Measurements from ENCODE around the gene TGFBR3. TPM values are rescaled to one million over a fixed set of nuclear protein-coding genes. Genes with fewer than 3 reads are reported as not detected.
A peak's percentile ranks its signal among the peaks of the same experiment; 100 is the strongest.

TGFBR3 gene
- polyA plus RNA-seq, 12 donors: 23.8 to 64.0 (median 31.6) TPM; not detected in 1

DNA sequence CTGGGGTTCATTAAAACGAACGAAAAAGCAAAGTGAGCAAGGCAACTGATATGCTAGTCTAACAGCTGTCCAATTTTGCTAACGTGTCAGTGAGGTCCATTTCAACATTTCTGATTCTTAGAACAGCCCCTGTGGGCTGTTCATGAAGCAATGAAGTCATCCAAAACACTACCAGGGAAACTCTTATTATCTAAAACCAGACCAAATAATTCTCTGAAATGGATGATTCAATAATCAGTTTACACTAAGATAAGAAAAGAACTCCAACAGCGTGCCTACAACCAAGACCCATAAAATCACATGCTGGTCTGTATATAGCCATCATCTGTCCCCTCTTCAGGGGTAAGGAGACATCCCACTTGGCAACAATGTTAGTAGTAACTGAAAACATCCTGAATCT is 122.7 kb downstream of the TGFBR3 start:
- no peak for DNase-seq

DNA sequence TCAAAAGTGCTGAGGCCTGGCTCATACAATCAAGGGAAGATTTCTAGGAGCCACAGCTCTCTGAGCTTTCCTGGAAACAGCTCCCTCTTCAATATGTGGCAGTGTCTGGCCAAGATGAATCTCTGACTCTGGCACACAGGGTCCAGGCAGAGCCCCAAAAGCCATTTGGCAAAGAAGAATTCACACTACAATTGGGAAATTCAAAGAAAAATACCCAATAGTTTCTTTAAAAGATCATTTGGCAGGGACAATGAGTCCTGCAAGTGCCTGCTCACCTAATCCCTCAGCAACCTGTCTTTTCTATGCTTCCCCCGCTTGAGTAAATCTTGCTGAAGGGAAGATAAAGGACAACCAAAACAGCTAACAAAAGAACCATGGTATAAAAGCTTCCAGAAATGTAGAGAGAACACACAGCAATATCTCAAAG is 124.6 kb downstream of the TGFBR3 start:
- no peak for DNase-seq

DNA sequence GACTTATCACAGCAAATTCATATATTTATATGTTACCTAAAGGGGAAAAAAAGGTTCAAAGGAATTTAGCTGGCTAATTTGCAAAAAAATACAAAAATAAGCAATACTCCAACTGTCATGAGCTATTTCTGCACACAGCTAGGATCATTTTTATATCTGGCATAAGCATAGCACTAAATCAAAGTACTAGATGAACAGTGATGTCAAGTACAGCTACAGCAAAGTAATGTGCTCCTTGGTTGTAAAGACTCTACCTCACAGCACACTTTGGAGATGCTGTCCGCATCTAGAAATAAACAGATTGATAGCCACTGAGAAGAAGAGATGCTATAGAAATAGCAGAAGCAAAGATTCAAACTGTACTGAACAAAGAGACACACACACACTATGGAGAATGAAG is 125.4 kb downstream of the TGFBR3 start:
- DNase-seq: no peak

DNA sequence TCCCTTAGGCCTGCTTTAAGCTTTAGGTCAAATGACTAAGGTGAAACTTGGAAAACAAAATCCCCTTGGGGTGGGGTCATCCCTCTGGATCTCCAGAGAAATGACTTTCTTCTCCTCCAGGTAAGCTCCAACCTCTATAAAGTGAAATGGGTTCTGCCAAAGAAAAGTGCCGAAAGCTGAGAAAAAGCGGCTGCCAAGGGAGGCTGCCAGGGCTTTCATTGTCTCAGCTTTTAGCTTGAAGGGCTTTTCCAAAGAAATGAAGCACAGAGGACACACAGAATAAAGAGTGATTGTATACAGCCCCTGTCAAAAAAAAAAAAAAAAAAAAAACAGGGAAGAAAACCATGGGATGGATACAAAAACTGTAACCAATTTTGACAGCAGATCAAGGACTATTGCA is 126.9 kb downstream of the TGFBR3 start:
- DNase-seq: no peak

DNA sequence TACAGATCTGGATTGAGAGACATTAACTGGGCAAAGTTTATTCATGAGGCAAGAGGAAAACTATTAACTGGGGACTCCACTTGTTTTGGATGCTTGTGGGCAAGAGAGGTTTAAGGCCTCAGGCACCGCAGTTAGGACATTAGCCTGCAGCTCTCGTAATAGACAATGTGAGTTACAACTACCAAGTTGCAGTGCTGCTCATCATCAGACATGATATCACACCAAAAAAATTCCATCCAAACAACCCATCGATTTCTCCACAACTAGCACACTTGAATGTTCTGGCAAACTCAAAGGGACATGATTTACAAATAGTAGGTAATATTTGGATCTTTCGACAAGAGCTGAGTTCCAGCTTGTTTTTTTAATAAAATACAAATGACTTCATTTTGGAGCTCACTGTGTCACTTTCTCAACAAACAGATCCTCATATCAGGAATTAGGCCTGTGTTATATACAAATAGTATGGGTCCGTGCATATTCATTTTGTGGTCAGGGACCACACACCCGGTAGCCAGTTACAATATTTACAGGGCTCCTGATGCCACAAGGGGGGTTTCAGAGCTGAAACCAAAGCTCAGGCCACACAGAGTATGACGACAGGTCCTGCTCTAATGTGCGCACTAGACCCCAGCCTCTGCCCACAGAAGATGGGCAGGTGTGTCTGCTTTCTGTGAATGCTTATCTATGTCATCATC is 128.0 kb downstream of the TGFBR3 start:
- DNase-seq: no peak

DNA sequence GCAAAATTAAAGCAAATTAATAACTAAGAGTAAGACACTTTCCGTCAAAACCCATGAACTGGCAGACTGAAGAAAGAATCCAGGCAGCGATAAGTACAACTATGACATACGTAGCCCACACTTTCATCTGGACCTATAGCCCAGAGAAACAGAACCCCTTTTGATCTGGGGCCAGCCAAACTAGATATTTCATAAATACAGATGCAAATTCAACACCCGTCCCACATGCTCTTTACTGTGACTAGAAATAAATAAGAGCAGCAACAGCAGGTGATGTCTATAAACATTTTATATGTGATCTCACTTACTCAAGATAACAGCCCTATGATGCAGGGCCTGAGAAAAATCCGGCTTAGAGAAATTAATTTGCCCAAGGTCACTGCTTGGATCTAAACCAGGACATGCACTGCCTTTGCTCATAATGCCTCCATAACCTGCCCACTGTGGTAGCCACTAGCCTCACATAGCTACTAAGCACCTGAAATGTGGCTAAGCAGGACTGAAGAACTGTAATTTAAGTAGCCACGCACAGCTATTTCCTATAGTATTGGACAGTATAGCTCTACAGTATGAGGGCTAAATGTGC is 130.2 kb downstream of the TGFBR3 start:
- no peak for DNase-seq

DNA sequence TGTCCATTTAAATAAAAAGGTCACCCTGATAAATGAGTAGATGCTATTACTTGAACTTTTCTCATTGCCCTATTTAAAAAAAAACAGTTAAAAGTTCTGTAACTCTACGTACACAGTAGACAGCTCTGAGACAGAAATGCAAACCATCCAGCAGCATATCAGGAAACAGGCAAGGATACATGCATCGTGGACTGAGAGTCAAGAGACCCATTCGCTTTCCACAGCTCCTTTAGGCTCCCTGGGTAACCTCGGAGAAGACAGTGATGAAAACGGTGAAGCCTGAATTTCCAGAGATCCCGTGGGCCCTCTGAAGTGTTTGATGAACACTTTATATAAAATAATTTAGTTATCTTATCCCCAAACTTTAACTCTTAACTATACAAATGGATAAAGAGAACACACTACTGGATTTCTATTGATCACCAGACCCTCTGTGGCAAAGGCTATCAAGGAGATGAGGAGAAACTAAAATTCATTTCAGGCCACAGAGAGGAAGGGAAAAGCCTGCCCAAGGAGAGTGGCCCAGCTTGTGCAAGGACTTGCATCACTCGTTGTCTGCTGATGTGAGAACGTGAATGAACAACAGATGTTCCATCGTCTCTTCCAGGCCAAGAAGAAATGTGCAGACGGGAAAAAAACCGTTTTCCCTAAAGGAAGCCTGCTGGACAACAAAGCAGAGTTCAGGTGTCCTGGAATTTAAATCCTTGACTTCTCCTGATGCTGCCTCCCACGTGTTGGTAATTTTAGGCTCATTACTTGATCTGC is 131.0 kb downstream of the TGFBR3 start:
- peak; percentile 88 for DNase-seq

DNA sequence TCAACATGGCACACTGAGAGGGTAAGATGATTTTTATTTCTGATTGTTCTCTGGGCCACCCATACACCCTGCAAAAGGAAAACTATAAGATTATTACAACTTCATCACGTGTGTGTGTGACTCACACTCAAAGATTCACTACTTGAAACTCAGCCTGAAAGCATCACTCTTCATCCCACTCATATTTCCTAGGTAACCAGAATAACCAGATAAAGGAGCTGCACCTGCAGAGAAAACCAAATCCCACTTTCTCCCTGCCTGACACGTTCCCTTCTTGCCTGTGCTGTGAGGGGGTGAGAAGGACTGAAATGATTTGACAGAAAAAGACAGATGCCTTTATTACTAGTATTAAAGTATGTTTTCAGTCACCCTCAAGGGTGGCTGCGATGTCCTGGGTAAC is 131.6 kb downstream of the TGFBR3 start:
- no peak for DNase-seq

DNA sequence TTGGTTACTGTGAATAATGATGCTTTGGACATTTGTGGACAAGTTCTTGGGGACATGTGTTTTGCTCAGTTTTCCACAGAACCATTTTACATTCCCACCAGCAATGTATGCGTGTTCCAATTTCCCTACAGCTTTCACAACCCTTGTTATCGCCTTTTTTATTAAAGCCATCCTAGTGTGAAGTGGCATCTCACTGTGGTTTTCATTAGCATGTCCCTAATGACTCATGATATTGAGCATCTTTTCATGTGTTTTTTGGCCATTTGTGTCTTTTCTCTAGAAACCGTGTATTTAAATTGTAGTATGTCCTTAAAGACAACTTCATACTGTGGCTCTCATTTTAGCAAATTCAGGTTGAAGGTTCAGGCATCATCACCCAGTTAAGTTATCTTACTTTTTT is 132.1 kb downstream of the TGFBR3 start:
- no peak for DNase-seq

DNA sequence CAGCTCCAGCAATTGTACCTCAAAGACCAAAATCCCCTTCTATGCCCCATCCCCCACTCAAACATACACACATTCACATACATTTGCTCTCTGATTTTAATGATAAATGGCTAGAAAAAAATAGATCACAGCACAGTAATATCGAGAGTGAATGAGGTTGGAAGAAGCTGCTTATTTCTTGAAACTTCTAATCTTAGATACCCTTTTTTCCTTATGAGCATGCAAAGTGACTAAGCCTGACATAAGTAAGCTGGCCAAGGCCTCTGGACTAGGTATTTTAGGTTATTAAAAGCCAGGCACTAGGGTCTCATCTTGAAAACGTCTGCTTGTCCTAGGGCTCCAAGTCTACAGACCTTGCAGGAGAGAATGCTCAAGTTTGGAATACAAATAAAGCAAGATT is 133.6 kb downstream of the TGFBR3 start:
- DNase-seq: no peak

DNA sequence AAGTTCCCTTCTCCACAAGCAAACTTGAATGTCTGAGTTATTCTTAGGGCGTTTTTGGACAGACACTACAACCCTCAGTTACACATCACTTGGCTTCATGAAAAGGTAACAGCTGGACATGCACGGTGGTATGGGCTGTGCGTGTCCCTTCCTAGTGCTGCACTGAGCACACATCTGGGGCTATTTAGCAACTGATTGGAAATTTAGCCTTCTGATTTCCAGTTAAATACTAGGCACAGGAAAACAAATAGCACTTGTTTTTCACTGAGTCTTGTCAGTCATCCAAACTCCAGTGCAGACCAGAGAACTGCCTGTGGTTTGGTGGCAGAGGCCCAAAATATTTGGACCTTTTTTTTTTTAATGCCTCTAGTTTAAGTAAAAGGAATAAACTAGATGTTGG is 134.7 kb downstream of the TGFBR3 start:
- DNase-seq: peak; percentile 87

DNA sequence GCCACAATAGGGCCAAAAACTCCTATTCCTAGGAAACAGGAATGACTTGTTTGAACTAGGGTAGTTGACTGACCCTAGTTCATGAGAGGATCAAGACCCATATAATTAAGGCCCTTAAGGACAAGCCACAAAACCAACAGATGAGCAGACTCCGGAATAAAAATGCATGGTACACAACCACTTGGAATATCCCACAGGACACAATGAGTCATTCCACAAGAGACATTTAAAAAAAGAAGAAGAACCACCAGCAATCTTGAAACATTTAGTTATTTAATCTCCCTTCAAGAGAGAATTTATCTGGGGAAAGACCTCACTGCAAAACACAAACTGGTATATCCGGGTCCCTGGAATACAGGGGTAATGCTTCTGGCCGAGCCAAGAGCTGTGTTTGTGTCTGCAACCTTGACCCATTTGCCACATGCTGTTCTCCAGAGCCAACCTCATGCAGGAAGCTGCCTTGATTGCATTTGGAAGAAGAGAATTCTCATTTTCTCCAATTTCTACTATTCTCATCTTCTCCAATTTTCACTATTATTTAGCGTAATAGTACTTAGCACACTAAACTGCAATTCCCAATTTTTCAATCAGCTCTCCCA is 135.5 kb downstream of the TGFBR3 start:
- no peak for DNase-seq

DNA sequence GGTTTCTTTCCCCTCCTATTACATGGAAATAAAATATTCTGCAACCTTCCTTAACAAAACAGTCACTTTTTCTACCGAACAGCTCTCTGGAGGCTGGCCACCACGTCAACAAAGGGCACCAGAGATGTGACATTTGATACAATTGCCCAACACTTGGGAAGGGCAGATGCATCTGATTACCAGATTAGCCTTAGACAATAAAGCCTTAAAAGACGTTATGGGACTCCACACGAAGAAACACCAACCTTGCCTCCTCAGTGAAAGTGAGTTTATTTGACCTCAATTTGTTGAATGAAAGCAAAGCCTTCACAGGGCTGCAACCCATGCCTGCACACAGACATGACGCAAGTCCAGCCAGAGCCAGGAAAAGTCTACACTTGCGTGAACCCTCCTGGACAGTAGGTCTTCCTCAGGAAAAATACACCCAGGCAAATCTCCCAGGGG is 136.1 kb downstream of the TGFBR3 start:
- DNase-seq: no peak

DNA sequence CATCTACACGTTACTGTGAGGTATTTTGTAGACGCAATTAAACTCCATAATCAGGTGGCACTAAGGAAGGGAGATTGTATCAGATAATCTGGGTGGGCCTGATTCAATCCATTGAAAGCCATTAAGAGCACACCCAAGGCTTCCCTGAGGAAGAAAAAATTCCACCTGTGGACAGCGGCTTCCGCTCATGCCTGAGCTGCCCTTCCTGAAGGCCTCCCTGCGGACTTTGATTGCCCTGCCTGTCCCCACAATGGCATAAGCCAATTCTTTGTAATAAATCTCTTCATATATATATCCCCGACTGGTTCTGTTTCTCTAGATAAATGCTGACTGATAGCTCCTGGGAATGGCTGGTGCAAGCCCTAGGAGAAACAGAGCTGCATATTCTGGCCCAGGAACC is 138.3 kb downstream of the TGFBR3 start:
- DNase-seq: no peak

DNA sequence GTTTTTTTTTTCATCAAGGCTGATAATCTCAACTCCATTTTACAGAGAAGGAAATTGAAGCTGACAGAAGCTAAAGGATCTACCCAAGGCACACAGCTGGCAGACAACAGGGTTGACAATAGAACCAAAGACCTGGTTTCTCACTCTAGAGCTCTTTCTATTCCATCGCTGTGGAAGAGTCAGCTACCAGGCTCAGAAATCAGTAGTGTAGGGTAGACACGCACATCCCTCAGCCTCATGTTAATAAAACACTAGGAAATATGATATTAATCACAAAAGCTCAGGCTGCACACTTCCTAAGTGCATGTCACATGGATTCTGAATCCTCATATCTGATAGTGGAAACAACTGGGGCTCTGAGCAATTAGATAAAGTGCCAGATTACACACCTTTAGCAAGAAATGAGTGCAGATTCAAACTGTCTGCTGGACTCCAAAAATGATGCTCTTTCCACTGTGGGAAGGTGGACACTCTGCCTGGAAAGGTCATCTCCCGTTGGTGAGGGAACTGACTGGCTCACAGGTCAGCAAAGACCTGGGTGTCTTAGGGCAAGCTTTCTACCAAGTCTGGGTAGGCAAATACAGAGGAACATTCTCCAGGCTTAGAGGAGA is 139.1 kb downstream of the TGFBR3 start:
- no peak for DNase-seq

DNA sequence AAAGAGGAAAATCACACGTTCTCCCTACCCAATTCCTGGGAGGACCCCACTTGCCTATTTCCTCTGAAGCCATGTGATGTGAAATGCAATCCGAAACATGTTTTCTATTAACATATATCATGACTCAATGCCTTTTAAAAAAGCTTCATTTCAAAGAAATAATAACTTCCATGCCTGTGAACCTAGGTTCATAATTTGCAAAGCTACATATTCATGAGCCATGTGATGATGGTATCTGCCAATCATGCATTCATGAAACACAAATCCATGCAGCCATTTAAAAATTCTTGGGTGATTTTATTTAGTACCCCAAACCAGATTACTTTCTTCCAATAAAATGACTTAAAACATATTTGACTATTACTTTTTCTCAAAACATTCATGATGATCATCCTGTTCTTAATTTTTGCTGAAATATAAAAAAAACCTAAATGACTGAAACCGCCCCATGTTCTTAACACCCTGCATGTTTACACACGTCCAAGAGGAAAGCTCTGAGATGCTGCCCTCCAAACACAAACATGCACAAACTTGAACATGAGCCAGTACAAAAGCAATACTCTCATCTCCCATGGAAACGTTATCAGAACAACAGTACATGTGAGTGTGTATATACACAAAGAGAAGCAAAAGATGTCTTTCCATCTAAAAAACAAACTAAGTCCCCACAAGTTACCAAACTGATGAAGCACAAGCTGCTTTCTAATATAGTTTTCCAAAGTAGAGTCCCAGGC is 140.1 kb downstream of the TGFBR3 start:
- DNase-seq: no peak

DNA sequence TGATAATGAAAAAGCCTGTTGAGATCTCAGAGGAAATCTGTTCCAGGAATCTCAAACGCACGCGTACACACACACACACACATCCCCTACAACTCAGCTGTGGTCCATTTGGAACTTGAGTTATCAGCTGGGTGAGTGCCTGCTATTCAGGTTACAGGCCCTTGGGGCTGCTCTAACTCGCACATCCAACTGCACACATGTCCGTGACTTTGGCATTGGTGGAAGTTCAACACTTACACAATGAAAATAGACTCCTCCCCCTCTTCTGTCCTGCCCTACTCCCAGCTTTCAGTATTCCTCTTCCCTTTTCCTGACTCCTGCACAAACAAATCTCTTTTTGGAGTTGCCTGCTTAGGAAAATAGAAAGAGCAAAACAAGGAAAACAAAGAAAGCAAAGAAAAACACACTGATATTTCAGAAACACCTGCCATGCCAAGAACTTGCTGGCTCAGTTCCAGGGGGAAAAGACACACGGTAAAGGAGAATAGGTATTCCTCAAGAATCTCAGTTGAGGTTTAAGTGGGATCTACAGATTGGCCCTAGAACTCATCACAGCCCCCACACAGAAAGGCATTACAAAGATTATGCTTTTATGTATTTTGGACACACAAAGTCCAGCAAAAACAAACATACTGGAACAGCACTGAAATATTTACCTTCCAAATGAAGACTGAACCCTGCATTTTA is 140.9 kb downstream of the TGFBR3 start:
- DNase-seq: peak; percentile 88

DNA sequence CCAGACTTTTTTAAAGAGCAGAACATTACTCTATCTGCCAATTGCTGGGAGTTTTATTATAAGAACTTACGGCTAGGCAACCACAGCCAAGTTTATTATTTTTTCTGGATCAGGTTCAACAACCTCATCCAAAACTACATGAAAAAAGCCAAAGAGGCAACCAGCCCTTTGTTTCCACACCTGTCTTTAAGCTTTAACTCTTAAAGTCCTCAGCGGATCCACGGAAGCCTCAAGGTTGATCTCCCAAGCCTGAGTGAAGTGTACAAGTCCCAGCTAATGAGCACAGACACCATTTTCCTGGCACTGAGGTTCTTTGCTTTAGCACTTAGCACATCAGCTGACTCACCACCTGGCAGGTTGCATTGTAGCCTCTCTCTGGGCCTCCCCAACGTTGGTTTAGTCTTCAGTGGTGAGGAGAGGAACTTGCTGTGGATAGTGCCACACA is 143.1 kb downstream of the TGFBR3 start:
- no peak for DNase-seq

DNA sequence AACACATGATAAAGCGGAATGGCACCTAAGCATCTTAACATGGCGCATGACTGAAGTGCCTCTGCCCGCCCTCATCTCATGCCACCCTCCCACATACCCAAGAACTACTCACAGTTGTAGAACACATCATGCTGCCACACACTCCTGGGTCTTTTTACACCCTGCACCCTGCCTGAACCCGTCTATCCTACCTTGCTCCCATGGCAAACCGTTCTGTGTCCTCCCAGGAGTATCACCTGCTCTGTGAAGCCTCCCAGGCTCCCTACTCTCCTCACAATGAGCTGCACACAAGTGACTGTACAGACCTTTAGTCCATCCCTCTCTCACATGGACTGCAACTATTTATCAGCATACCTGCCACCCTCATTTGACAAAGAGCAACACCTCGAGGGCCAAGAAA is 144.0 kb downstream of the TGFBR3 start:
- DNase-seq: no peak

DNA sequence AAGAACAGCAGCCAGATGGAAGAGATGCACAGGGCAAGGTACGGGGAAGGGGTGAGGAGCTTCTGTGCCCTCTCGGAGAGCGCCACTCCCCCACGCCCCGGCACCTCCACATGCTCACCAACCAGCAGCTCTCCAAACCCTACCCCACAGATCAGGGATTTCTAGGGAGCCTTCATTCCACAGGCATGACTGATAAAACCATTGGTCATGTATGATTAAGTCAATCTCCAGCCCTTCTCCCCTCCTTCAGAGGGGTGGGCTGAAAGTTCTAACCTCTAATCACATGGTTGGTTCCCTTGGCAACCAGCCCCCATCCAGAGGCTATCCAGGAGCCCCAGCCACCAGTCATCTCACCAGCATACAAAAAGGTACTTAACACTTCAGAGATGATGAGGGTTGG is 144.7 kb downstream of the TGFBR3 start:
- DNase-seq: no peak

DNA sequence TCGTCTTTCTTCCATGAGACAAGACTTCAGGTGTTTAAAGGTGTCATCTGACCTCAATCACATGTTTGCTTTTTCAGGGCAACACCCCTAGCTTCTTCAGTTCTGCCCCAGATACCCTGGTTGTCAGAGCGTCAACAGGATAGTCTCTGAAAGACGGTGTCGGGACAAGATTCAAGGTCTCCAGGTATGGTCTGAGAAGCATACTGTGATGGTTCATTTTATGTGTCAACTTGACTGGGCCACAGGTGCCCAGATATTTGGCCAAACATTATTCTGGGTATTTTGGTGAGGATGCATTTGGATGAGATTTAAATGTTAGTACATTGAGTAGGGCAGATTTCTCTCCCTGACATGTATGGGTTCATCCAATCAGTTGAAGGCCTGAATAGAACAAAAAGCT is 148.3 kb downstream of the TGFBR3 start:
- no peak for DNase-seq
